HFF-Myc (cell line): ENCODE measurements around the gene CORO1C.

Source experiments
- DNase-seq: peaks from one replicate; pipeline ENCODE4 v3.0.0-alpha.2; 2011; ENCODE audit warnings: low read depth; ENCODE audit errors: extremely low read depth
- H3K4me3 ChIP-seq: replicated peaks from 2 replicates; pipeline ENCODE4 v1.5.1; 2011; ENCODE audit warnings: low read depth, mild to moderate bottlenecking, control low read depth, low read length
- TF ChIP-seq, protein P1 (sequence below): IDR thresholded peaks from 2 replicates; pipeline ENCODE4 v1.5.1; 2012; ENCODE audit warnings: mild to moderate bottlenecking, low read depth, low read length, control low read depth; ENCODE audit errors: missing control alignments

CORO1C gene

DNA sequence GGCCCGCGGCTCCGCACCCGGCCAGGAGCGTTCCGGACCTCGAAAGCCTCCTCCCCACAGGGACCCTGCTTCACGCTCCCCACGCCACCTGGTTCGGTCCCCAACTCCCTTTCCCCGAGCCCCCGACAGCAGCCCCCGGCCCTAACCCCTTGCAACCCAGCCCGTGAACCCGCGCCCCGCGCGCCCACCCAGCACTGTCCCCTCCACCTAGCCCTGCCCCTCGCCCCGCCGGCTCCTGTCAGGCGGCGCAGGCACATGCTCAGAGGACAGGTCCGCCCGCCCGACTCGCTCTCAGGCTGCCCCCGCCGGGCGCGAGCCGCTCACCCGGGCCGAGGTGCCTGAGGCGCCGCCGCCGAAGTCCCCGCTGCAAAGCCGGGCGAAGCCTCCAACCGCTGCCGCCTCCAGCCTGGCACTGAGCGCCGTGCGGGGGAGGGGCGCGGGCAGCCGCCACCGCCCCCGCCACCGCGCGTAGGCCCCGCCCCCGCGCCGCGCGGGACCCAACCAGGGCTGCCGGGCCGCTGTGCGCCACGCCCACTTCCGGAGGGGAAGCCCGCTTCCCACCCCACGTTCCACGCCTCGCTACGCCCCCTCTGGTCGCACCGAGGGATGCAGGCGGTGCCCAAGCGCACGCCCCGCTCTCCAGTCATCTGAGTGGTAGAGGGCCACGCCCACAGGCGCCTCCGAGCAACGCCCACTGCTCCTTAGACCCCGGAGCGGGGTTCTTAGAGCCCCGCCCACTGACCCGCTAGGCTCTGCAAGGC lies at the start of gene CORO1C:
Gene CORO1C (minus strand): TSS at position 414 of the 761 bp plus-strand sequence. CDS start 30,200 bp downstream, outside the sequence.
- H3K4me3 ChIP-seq: peak within 1 kb of the TSS; percentile 82
- TF ChIP-seq, protein P1, sequence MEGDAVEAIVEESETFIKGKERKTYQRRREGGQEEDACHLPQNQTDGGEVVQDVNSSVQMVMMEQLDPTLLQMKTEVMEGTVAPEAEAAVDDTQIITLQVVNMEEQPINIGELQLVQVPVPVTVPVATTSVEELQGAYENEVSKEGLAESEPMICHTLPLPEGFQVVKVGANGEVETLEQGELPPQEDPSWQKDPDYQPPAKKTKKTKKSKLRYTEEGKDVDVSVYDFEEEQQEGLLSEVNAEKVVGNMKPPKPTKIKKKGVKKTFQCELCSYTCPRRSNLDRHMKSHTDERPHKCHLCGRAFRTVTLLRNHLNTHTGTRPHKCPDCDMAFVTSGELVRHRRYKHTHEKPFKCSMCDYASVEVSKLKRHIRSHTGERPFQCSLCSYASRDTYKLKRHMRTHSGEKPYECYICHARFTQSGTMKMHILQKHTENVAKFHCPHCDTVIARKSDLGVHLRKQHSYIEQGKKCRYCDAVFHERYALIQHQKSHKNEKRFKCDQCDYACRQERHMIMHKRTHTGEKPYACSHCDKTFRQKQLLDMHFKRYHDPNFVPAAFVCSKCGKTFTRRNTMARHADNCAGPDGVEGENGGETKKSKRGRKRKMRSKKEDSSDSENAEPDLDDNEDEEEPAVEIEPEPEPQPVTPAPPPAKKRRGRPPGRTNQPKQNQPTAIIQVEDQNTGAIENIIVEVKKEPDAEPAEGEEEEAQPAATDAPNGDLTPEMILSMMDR: peak; percentile 74
- DNase-seq: peak; percentile 87

- DNase-seq: no peak
- TF ChIP-seq, protein P1: no peak
- no peak overlapping the region for H3K4me3 ChIP-seq
Measured at GRCh38 chr12:108779998-108780688, 48.8 kb upstream of the CORO1C start.

GRCh38 chr12:108778053-108778452 lies 46.7 kb upstream of the CORO1C start:
- DNase-seq: no peak
- H3K4me3 ChIP-seq: no peak overlapping the region
- TF ChIP-seq, protein P1: no peak

- no peak overlapping the region for H3K4me3 ChIP-seq
- TF ChIP-seq, protein P1: no peak
- DNase-seq: no peak
Measured at GRCh38 chr12:108777156-108777555, 45.8 kb upstream of the CORO1C start.

GRCh38 chr12:108773798-108774788 lies 42.8 kb upstream of the CORO1C start:
- H3K4me3 ChIP-seq: no peak overlapping the region
- TF ChIP-seq, protein P1: no peak
- DNase-seq: peak; percentile 63
